Measurements from ENCODE around the gene LIPT2.

DNA sequence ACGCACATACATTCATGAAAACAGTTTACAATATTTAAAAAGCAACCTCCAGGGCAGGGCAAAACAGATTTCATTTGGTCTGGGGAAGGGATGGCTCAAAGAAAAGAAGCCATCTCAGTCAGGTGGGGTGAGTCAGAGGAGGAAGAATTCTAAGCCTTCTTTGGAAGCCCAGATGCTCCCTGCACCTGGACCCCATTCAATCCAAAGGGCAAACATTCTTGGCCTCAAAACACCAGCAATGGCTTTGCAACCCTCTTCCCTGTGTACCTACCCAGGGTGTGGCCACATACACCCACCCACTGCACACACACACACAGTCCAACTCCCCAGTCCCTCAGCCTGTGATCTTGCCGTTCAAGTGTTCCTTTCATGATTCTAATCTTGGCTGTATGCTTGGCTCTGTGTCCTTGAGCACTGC, 28.2 kb downstream of the LIPT2 start:
- TF ChIP-seq EZH2 (IDR thresholded peaks at IDR 0.05; ENCODE audit: borderline replicate concordance, low read length): no peak
- TF ChIP-seq, protein P1, sequence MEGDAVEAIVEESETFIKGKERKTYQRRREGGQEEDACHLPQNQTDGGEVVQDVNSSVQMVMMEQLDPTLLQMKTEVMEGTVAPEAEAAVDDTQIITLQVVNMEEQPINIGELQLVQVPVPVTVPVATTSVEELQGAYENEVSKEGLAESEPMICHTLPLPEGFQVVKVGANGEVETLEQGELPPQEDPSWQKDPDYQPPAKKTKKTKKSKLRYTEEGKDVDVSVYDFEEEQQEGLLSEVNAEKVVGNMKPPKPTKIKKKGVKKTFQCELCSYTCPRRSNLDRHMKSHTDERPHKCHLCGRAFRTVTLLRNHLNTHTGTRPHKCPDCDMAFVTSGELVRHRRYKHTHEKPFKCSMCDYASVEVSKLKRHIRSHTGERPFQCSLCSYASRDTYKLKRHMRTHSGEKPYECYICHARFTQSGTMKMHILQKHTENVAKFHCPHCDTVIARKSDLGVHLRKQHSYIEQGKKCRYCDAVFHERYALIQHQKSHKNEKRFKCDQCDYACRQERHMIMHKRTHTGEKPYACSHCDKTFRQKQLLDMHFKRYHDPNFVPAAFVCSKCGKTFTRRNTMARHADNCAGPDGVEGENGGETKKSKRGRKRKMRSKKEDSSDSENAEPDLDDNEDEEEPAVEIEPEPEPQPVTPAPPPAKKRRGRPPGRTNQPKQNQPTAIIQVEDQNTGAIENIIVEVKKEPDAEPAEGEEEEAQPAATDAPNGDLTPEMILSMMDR (conservative IDR thresholded peaks at IDR 0.05 in 1 of 2, IDR thresholded peaks at IDR 0.05 in 1 of 2; ENCODE audit: extremely low read depth in 1 of 2, insufficient read depth in 1 of 2, low read depth in 1 of 2, low read length in 2 of 2): no peak
